22Rv1 (cell line): ENCODE data around the gene C10orf95.

Experiments used
- CTCF ChIP-seq: fragments of 450-650 bp; IDR thresholded peaks from 2 replicates; pipeline ENCODE4 v1.5.1; 2017; ENCODE audit warnings: mild to moderate bottlenecking
- ZFX ChIP-seq: fragments of 450-650 bp; IDR thresholded peaks from 2 replicates; pipeline ENCODE4 v1.6.1; 2017; ENCODE audit warnings: antibody characterized with exemption, borderline replicate concordance

- TF ChIP-seq CTCF = no peak
- TF ChIP-seq ZFX = no peak
Observed at GRCh38 chr10:102437515-102437914, 13.8 kb downstream of the C10orf95 start.
